ENCODE measurements around the gene PAN2. TPM values are rescaled to one million over a fixed set of nuclear protein-coding genes. Genes with fewer than 3 reads are reported as not detected.
A peak's percentile ranks its signal among the peaks of the same experiment; 100 is the strongest.

The PAN2 gene
- total RNA-seq, 1 experiment from 2014 or later: 75.0 TPM

DNA sequence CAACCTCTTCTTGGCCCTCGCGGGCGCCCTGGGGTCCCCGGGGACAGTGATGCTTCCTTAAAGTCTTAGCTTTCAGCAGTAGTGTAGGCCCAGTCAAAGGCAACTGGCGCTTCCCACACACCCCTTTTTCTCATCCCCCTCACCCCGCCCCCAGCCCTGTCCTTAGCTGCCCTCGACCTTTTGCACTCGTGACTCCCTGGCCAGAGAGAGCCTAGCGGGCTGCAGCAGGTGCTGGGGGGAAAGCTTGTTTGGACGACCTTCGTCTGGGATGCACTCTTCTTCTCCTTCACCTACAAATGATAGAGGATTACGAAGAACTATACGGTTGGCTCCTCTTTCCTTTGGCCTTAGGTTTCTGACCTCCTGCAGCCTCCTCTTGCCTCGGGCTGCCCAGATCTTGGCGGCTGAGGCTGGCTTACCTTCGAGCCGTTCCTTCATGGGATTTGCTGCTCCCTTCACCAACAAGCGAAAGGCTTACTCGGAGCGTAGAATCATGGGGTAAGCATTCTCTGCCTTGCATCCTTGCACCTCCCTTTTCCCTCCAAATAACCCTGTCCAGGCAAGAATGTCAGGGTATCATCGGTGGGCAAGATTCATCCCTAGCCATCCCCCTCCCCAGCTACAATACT is 66.2 kb downstream of the PAN2 start (continued):
- TF ChIP-seq TCF7L2 (IDR thresholded peaks at IDR 0.05; ENCODE audit: borderline replicate concordance, extremely low read depth, insufficient read depth, insufficient read length) (no peak), JUND (IDR thresholded peaks at IDR 0.05) (no peak), FOSL1 (IDR thresholded peaks at IDR 0.05; ENCODE audit: low read depth) (no peak)
- TF ChIP-seq, protein P1, sequence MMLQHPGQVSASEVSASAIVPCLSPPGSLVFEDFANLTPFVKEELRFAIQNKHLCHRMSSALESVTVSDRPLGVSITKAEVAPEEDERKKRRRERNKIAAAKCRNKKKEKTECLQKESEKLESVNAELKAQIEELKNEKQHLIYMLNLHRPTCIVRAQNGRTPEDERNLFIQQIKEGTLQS (IDR thresholded peaks at IDR 0.05): no peak

DNA sequence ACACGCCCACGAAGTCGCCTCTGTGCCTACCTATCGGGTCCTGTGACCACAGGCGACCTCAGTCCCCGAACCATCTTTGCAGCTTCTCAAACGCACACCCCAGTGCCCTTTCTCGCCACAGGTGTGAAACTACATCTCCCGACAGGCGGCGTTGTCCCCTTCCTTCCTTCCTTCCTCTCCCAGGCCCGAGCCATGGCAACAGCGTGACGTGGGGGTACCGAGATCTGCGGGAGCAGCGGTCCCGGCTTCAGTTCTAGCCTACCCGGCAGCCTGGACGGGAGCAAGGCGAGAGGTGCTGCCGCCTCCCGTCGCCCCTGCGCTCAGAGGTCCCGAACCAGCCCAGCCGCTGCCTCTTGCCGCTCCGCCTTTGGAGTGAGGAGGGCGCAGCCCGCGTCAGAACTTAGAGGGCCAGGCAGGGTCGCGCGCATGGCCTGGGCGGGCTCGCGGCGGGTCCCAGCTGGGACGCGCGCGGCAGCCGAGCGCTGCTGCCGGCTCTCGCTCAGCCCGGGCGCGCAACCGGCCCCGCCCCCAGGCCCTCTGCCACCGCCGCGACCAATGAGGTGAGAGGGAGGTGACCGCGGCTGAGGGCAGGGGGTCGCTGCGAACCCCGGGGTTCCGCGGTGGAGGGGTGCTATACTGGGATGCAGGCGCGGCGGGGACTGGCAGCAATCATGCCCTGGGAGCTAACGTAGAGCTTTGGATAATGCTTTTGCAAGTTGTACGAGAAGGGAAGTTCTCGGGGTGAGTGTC is 66.9 kb downstream of the PAN2 start, which contains the start of gene COQ10A:
Gene COQ10A (plus strand): TSS at position 250 of the 750 bp plus-strand sequence. CDS start 177 bp downstream, at position 427.
- Histone ChIP-seq H3K4me1 (ENCODE audit: control insufficient read depth in 1 of 2, insufficient read depth in 2 of 2, low read length in 2 of 2) (peaks cover 5 to 31% of the 10 kb centered on the region in 2 experiments), H3K4me2 (ENCODE audit: low read length) (peak within 1 kb of the TSS; percentile 95), H3K79me2 (ENCODE audit: insufficient read depth, low read length) (no peaks in the 10 kb centered on the region), H3K4me3 (replicated peaks in 1 of 2; ENCODE audit: low read depth in 1 of 2, low read length in 2 of 2) (peak within 1 kb of the TSS; percentile 65 to 75), H3K9me2 (ENCODE audit: insufficient read depth) (no peaks in the 10 kb centered on the region), H3K27ac (ENCODE audit: low read depth, low read length) (peak within 1 kb of the TSS; percentile 71), H4K20me1 (ENCODE audit: insufficient read depth) (no peaks in the 10 kb centered on the region), H2AFZ (ENCODE audit: low read depth, low read length, poor library complexity, severe bottlenecking) (peak within 1 kb of the TSS; percentile 81), H3K9me3 (ENCODE audit: control insufficient read depth in 1 of 2, insufficient read depth in 1 of 2, low read depth in 1 of 2, low read length in 2 of 2) (no peaks in the 10 kb centered on the region), H3K27me3 (ENCODE audit: insufficient read depth, low read length) (no peaks in the 10 kb centered on the region), H3K9ac (ENCODE audit: low read length) (peak within 1 kb of the TSS; percentile 78), H3K36me3 (ENCODE audit: control insufficient read depth in 1 of 2, insufficient read depth in 2 of 2, low read length in 2 of 2) (peaks cover 0 to 21% of the 10 kb centered on the region in 2 experiments; a peak in 2 of 4 replicates)
- BruUV-seq (replicated peaks): no TSS peak
- ChIA-PET RAD21 (ENCODE audit: low non-redundant PET in 1 of 2, low total read pairs in 2 of 2, uncharacterized antibody in 2 of 2, unreplicated experiment in 2 of 2) (no interaction called here), CTCF (interaction anchor here (0.6 to 1.9 kb wide), 5 partner anchors 8 to 77 kb away, joined by 3 to 11 read pairs (median 4); partner anchors contain the start of genes ANKRD52 and CNPY2), POLR2A (interaction anchor here (0.9 to 2.1 kb wide), 5 partner anchors 8 to 370 kb away, joined by 3 to 7 read pairs (median 4); partner anchors contain the start of genes ANKRD52 and RNF41)
- ATAC-seq: peak; percentile 91
- intact Hi-C loops (cut with micrococcal nuclease): loop anchor here (2.0 kb wide), 1 partner anchor 148 kb away; the partner anchor contains the start of gene ZC3H10
- peak; percentile 78 for DNase-seq (ENCODE audit: low read depth, low spot score)
- TF ChIP-seq SRF (IDR thresholded peaks at IDR 0.05; ENCODE audit: low read depth) (no peak), SIN3A (IDR thresholded peaks at IDR 0.05; ENCODE audit: low read depth) (peak; percentile 67; the same call in 1 of the 2 replicates), POLR2A (IDR thresholded peaks at IDR 0.05; ENCODE audit: borderline replicate concordance, extremely low read depth, insufficient read depth, insufficient read length) (peak; percentile 86), ELF1 (IDR thresholded peaks at IDR 0.05; ENCODE audit: borderline replicate concordance, low read depth) (no peak), POLR2AphosphoS5 (IDR thresholded peaks at IDR 0.05; ENCODE audit: low read depth, low read length) (peak; percentile 84), CBX3 (IDR thresholded peaks at IDR 0.05; ENCODE audit: low read depth) (peak; percentile 77; the same call in 1 of the 2 replicates), YY1 (IDR thresholded peaks at IDR 0.05; ENCODE audit: extremely low read depth, insufficient replicate concordance, low read depth, low read length) (peak; percentile 13), EZH2 (IDR thresholded peaks at IDR 0.05) (no peak), EGR1 (IDR thresholded peaks at IDR 0.05; ENCODE audit: low read depth) (no peak), CEBPB (IDR thresholded peaks at IDR 0.05; ENCODE audit: low read depth) (no peak), RAD21 (IDR thresholded peaks at IDR 0.05; ENCODE audit: low read depth) (peak; percentile 49), ZNF274 (IDR thresholded peaks at IDR 0.05; ENCODE audit: low read depth, low read length) (no peak)
- TF ChIP-seq, protein P2, sequence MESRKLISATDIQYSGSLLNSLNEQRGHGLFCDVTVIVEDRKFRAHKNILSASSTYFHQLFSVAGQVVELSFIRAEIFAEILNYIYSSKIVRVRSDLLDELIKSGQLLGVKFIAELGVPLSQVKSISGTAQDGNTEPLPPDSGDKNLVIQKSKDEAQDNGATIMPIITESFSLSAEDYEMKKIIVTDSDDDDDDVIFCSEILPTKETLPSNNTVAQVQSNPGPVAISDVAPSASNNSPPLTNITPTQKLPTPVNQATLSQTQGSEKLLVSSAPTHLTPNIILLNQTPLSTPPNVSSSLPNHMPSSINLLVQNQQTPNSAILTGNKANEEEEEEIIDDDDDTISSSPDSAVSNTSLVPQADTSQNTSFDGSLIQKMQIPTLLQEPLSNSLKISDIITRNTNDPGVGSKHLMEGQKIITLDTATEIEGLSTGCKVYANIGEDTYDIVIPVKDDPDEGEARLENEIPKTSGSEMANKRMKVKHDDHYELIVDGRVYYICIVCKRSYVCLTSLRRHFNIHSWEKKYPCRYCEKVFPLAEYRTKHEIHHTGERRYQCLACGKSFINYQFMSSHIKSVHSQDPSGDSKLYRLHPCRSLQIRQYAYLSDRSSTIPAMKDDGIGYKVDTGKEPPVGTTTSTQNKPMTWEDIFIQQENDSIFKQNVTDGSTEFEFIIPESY (IDR thresholded peaks at IDR 0.05; ENCODE audit: extremely low read depth, insufficient replicate concordance, low read length): no peak
- TF ChIP-seq, protein P3, sequence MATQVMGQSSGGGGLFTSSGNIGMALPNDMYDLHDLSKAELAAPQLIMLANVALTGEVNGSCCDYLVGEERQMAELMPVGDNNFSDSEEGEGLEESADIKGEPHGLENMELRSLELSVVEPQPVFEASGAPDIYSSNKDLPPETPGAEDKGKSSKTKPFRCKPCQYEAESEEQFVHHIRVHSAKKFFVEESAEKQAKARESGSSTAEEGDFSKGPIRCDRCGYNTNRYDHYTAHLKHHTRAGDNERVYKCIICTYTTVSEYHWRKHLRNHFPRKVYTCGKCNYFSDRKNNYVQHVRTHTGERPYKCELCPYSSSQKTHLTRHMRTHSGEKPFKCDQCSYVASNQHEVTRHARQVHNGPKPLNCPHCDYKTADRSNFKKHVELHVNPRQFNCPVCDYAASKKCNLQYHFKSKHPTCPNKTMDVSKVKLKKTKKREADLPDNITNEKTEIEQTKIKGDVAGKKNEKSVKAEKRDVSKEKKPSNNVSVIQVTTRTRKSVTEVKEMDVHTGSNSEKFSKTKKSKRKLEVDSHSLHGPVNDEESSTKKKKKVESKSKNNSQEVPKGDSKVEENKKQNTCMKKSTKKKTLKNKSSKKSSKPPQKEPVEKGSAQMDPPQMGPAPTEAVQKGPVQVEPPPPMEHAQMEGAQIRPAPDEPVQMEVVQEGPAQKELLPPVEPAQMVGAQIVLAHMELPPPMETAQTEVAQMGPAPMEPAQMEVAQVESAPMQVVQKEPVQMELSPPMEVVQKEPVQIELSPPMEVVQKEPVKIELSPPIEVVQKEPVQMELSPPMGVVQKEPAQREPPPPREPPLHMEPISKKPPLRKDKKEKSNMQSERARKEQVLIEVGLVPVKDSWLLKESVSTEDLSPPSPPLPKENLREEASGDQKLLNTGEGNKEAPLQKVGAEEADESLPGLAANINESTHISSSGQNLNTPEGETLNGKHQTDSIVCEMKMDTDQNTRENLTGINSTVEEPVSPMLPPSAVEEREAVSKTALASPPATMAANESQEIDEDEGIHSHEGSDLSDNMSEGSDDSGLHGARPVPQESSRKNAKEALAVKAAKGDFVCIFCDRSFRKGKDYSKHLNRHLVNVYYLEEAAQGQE (IDR thresholded peaks at IDR 0.05; ENCODE audit: low read depth): no peak
- TF ChIP-seq, protein P1 (IDR thresholded peaks at IDR 0.05): no peak
